Activated naive CD8-positive, alpha-beta T cell treated with anti-CD3 and anti-CD28 coated beads, Interleukin-2, amount 10 ng/mL, durations not matched to agents 7 days and 5 days (primary cell): ENCODE results near the gene MAGEL2. TPM values are rescaled to one million over a fixed set of nuclear protein-coding genes. Genes with fewer than 3 reads are reported as not detected.

Source experiments
- ATAC-seq: fragments of 150-1000 bp; cut with Tn5 transposase; one replicate; pipeline ENCODE4 v1.10.0; 2021; ENCODE audit warnings: low read depth, moderate library complexity
- POLR2A ChIA-PET: fragments of 350-600 bp; sonication (Branson Sonifier 250); formaldehyde crosslinking; loops from one replicate; lab custom pipeline; 2021; ENCODE audit warnings: antibody characterized with exemption; lab: Charles Lee
- DNase-seq: peaks from one replicate; pipeline ENCODE4 v3.0.0; 2021
- H3K27ac Mint-ChIP-seq: one replicate; pipeline ENCODE4 v1.8.0; 2022; ENCODE audit warnings: mild to moderate bottlenecking, mixed read lengths
- H3K27me3 Mint-ChIP-seq: one replicate; pipeline ENCODE4 v1.8.0; 2022; ENCODE audit warnings: mild to moderate bottlenecking, moderate library complexity, mixed read lengths
- H3K36me3 Mint-ChIP-seq: one replicate; pipeline ENCODE4 v1.8.0; 2021; ENCODE audit warnings: mild to moderate bottlenecking, mixed read lengths
- H3K4me1 Mint-ChIP-seq: one replicate; pipeline ENCODE4 v1.8.0; 2021; ENCODE audit warnings: mixed read lengths
- H3K4me3 Mint-ChIP-seq: one replicate; pipeline ENCODE4 v1.8.0; 2022; ENCODE audit warnings: mild to moderate bottlenecking, moderate library complexity, mixed read lengths
- H3K9me3 Mint-ChIP-seq: one replicate; pipeline ENCODE4 v1.8.0; 2021; ENCODE audit warnings: mixed read lengths
- total RNA-seq, 2 experiments: library from RNA; stranded (reverse); gene quantifications; one replicate each; pipeline ENCODE4 v1.2.3, GENCODE V29; 2021

The MAGEL2 gene
- total RNA-seq, 2 experiments from 2014 or later, result not detected

GRCh38 chr15:23594252-23594770 lies 53.4 kb downstream of the MAGEL2 start:
- Mint-ChIP-seq H3K36me3 (no peaks in the 10 kb centered on the region), H3K4me1 (no peaks in the 10 kb centered on the region), H3K27ac (no peak overlapping the region), H3K9me3 (no peaks in the 10 kb centered on the region), H3K27me3 (no peaks in the 10 kb centered on the region), H3K4me3 (no peak overlapping the region)
- POLR2A ChIA-PET, result no interaction called here
- DNase-seq, result no peak
- ATAC-seq, result no peak

Other genes with a start within 250 kb of the MAGEL2 start
- gene GOLGA6L2, start 200.6 kb downstream of the MAGEL2 start, total RNA-seq, result not detected
- 1 to 10 TPM; 2.9 to 3.0 TPM for gene MKRN3, start 82.2 kb downstream of the MAGEL2 start, total RNA-seq
- gene NDN, start 39.4 kb upstream of the MAGEL2 start, total RNA-seq, result 1 to 10 TPM; 3.0 to 3.5 TPM